ENCODE measurements around the gene IGSF9B. TPM values are rescaled to one million over a fixed set of nuclear protein-coding genes. Genes with fewer than 3 reads are reported as not detected.

Gene IGSF9B
- total RNA-seq, 4 donors from 2014 or later, result 24.1 to 120 (median 43.3) TPM

DNA sequence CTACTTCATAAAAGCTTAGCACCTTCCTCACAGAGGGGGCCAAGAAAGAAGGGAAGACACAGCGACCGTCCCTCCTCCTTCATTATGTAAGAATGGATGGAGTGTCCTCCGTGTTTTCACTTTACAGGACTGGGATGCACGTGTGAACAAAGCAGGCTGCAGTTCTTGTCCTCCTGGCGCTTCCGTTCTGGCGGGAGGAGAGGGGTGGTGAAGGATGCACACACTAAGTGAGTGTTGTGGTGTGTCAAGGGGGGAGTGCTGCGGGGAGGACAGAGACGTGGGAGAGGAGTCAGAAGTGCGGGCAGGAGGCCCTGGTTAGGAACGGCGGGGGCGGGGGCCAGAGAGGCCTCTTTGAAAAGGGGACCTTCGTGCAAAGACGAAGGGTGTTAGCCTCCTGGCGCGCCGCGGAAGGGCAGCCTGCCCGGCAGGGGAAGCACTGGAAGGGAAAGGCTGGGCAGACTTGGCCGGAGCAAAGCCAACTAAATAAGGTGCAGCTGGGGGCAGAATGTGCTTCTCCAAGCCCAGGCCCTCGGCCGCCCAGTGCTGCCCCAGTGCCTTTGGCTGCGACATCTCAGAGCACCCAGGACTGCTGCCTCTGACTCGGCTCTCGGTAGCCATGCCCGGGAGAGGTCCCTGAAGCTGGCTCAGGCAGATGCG, 27.0 kb upstream of the IGSF9B start:
- no peaks in the 10 kb centered on the region for H3K9me3 ChIP-seq

DNA sequence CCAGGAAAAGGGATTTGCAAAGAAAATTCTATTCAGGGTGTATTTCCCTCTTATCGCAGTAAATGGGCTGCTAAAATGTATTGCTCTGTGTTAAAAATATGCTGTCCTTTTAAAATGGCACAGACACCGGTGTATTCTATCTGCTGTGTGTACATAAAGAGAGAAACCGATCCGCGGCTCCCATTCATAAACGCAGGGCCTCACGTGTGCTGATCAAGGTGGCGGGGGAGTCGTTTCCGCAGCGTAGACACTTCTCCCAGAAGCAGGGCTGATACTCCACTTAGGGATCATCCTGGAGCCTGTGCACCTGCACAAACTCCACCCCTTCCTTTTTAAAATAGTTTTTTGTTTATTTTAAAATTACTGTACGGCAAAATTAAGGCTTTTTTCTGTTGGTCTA, 26.1 kb upstream of the IGSF9B start:
- Histone ChIP-seq H3K27ac (no peak overlapping the region), H3K4me3 (no peak overlapping the region), H3K27me3 (no peaks in the 10 kb centered on the region), H3K36me3 (no peaks in the 10 kb centered on the region), H3K4me1 (no peaks in the 10 kb centered on the region), H3K9me3 (no peaks in the 10 kb centered on the region)
- ATAC-seq, result no peak
- 63 to 78% methylated on average over 8 to 12 of the region's 12 CpGs for WGBS, 2 donors (ENCODE audit: low coverage in 1 of 2)
- no peak for TF ChIP-seq POLR2AphosphoS5 (IDR thresholded peaks at IDR 0.05)
- no peak for TF ChIP-seq POLR2A (IDR thresholded peaks at IDR 0.05)
- TF ChIP-seq EP300 (IDR thresholded peaks at IDR 0.05), result no peak
- TF ChIP-seq, protein P1, sequence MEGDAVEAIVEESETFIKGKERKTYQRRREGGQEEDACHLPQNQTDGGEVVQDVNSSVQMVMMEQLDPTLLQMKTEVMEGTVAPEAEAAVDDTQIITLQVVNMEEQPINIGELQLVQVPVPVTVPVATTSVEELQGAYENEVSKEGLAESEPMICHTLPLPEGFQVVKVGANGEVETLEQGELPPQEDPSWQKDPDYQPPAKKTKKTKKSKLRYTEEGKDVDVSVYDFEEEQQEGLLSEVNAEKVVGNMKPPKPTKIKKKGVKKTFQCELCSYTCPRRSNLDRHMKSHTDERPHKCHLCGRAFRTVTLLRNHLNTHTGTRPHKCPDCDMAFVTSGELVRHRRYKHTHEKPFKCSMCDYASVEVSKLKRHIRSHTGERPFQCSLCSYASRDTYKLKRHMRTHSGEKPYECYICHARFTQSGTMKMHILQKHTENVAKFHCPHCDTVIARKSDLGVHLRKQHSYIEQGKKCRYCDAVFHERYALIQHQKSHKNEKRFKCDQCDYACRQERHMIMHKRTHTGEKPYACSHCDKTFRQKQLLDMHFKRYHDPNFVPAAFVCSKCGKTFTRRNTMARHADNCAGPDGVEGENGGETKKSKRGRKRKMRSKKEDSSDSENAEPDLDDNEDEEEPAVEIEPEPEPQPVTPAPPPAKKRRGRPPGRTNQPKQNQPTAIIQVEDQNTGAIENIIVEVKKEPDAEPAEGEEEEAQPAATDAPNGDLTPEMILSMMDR (IDR thresholded peaks at IDR 0.05), result no peak

More for the DNA sequence above, 27.0 kb upstream of the IGSF9B start:
- no peaks in the 10 kb centered on the region for H3K36me3 ChIP-seq
- H3K4me1 ChIP-seq, result no peaks in the 10 kb centered on the region
- H3K4me3 ChIP-seq, result no peak overlapping the region
- 81 to 93% methylated on average over 3 to 13 of the region's 28 CpGs for WGBS, 2 donors (ENCODE audit: low coverage in 1 of 2)
- no peak overlapping the region for H3K27ac ChIP-seq
- no peak for ATAC-seq
- no peaks in the 10 kb centered on the region for H3K27me3 ChIP-seq
- TF ChIP-seq POLR2AphosphoS5 (IDR thresholded peaks at IDR 0.05) (no peak), EP300 (IDR thresholded peaks at IDR 0.05) (no peak), POLR2A (IDR thresholded peaks at IDR 0.05) (no peak)
- TF ChIP-seq, protein P1 (IDR thresholded peaks at IDR 0.05), result no peak

DNA sequence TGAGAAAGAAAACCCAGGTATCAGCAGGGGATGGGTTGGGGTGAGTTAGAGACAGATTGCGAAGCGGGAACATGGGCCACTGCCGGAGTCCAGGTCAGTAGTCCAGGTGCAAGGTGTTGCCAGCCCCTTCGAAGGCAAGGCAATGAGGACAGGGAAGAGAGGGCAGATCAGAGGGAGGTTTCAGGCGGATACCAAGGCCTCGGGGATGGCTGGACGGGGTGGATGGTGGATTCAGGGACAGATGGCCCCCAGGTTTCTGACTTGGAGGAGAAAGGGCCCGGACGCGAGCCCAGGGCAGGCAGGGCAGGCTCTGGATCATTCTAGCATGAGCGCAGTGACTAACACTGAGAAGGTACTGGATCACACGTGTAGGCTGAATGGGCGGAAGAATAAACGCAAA, 25.4 kb upstream of the IGSF9B start:
- no peak for ATAC-seq
- Histone ChIP-seq H3K27me3 (peaks cover 6% of the 10 kb centered on the region), H3K36me3 (no peaks in the 10 kb centered on the region), H3K4me3 (no peak overlapping the region), H3K9me3 (no peaks in the 10 kb centered on the region), H3K4me1 (no peaks in the 10 kb centered on the region), H3K27ac (no peak overlapping the region)
- 81 to 84% methylated on average over 9 to 14 of the region's 14 CpGs for WGBS, 2 donors (ENCODE audit: low coverage in 1 of 2)
- TF ChIP-seq, protein P1 (IDR thresholded peaks at IDR 0.05), result no peak
- no peak for TF ChIP-seq POLR2A (IDR thresholded peaks at IDR 0.05)
- TF ChIP-seq EP300 (IDR thresholded peaks at IDR 0.05), result no peak
- TF ChIP-seq POLR2AphosphoS5 (IDR thresholded peaks at IDR 0.05), result no peak

DNA sequence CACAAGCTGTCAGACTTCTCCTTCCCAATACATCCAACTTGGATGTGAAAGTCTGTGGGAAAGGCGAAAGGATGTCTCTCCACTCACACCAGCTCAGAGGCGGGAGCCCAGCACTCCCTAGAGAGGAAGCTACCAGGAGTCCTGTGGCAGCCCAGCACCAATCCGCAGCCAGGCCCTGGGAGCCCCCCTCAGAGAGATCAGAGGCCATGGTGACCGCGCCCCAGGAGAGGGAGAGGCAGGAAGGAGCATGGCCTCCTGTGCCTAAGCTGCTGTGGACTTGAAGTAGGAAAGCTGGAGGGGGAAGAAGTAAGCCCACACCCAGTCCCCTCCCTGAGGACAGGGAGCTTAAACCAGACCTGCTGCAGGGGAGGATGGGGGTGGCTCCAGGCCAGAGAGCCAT, 24.4 kb upstream of the IGSF9B start:
- H3K27ac ChIP-seq, result peak overlapping the region in 2 of 4 donors; percentile 0 to 32

More for the DNA sequence above, 24.4 kb upstream of the IGSF9B start:
- ATAC-seq, result peak; percentile 49
- no peaks in the 10 kb centered on the region for H3K36me3 ChIP-seq
- peaks cover 14% of the 10 kb centered on the region for H3K27me3 ChIP-seq
- H3K9me3 ChIP-seq, result no peaks in the 10 kb centered on the region
- no peaks in the 10 kb centered on the region for H3K4me1 ChIP-seq
- TF ChIP-seq, protein P1 (IDR thresholded peaks at IDR 0.05), result no peak
- no peak for TF ChIP-seq EP300 (IDR thresholded peaks at IDR 0.05)
- no peak for TF ChIP-seq POLR2AphosphoS5 (IDR thresholded peaks at IDR 0.05)
- no peak for TF ChIP-seq POLR2A (IDR thresholded peaks at IDR 0.05)
- no peak overlapping the region for H3K4me3 ChIP-seq
- 67% methylated on average over 2 of the region's 5 CpGs; no CpG with 5 or more reads in 1 of the 2 donors for WGBS, 2 donors (ENCODE audit: low coverage in 1 of 2)

All from gastroesophageal sphincter (tissue), 4 donors.